Liver (tissue), 9 donors: ENCODE results near the gene CD276. TPM values are rescaled to one million over a fixed set of nuclear protein-coding genes. Genes with fewer than 3 reads are reported as not detected.

Experiments
- DNase-seq: peaks from one replicate; pipeline ENCODE4 v3.0.0-alpha.2; 2017; ENCODE audit warnings: low spot score
- H3K27ac ChIP-seq, 2 donors: one replicate each; pipeline ENCODE4 v1.7.0; 2013; ENCODE audit warnings: inconsistent platforms in 2 of 2, low read length in 2 of 2, control low read depth in 1 of 2, low read depth in 1 of 2, mild to moderate bottlenecking in 1 of 2
- H3K27me3 ChIP-seq, 4 donors: one replicate each; pipeline versions ENCODE4 v1.6.1 to v1.7.0; 2013; ENCODE audit warnings: low read length in 3 of 4, inconsistent platforms in 1 of 4, mild to moderate bottlenecking in 1 of 4, moderate library complexity in 1 of 4; ENCODE audit not compliant: control insufficient read depth in 4 of 4, insufficient read depth in 4 of 4
- H3K36me3 ChIP-seq, 4 donors: one replicate each; pipeline versions ENCODE4 v1.6.1 to v1.7.0; 2013; ENCODE audit warnings: low read length in 3 of 4, mild to moderate bottlenecking in 3 of 4, low read depth in 1 of 4, moderate library complexity in 1 of 4; ENCODE audit not compliant: control insufficient read depth in 4 of 4, insufficient read depth in 3 of 4
- H3K4me1 ChIP-seq, 4 donors: one replicate each; pipeline versions ENCODE4 v1.6.1 to v1.7.0; 2013; ENCODE audit warnings: low read length in 3 of 4, mild to moderate bottlenecking in 3 of 4, moderate library complexity in 1 of 4; ENCODE audit not compliant: control insufficient read depth in 4 of 4, insufficient read depth in 4 of 4
- H3K4me3 ChIP-seq, 3 donors: one replicate each; pipeline versions ENCODE4 v1.6.1 to v1.7.0; 2013; ENCODE audit warnings: low read length in 3 of 3, control low read depth in 1 of 3, low read depth in 1 of 3, mild to moderate bottlenecking in 1 of 3
- H3K9ac ChIP-seq, 2 donors: one replicate each; pipeline ENCODE4 v1.7.0; 2013; ENCODE audit warnings: low read length in 2 of 2, mild to moderate bottlenecking in 2 of 2, moderate library complexity in 2 of 2, control low read depth in 1 of 2, low read depth in 1 of 2
- H3K9me3 ChIP-seq, 4 donors: one replicate each; pipeline versions ENCODE4 v1.6.1 to v1.7.0; 2013; ENCODE audit warnings: low read length in 3 of 4; ENCODE audit not compliant: control insufficient read depth in 4 of 4
- ATF3 ChIP-seq: IDR thresholded peaks from 2 replicates; pipeline ENCODE4 v1.6.1; 2016; ENCODE audit warnings: antibody characterized with exemption
- EGR1 ChIP-seq, 2 donors: IDR thresholded peaks; 2 replicates each; pipeline ENCODE4 v1.6.1; 2016 to 2018; ENCODE audit warnings: antibody characterized with exemption in 2 of 2, low read depth in 2 of 2
- FOXA1 ChIP-seq: IDR thresholded peaks from 2 replicates; pipeline ENCODE4 v1.6.1; 2016; ENCODE audit warnings: antibody characterized with exemption
- FOXA2 ChIP-seq: IDR thresholded peaks from 2 replicates; pipeline ENCODE4 v1.6.1; 2016; ENCODE audit warnings: antibody characterized with exemption
- GABPA ChIP-seq, 2 donors: IDR thresholded peaks in 1 of 2; conservative IDR thresholded peaks in 1 of 2; 2 replicates each; pipeline ENCODE4 v1.6.1; 2016; ENCODE audit warnings: antibody characterized with exemption in 2 of 2, mild to moderate bottlenecking in 1 of 2, moderate library complexity in 1 of 2
- HNF4A ChIP-seq, 2 donors: conservative IDR thresholded peaks; 2 replicates each; pipeline ENCODE4 v1.6.1; 2016; ENCODE audit warnings: antibody characterized with exemption in 2 of 2, mild to moderate bottlenecking in 2 of 2
- HNF4G ChIP-seq: IDR thresholded peaks from 2 replicates; pipeline ENCODE4 v1.6.1; 2016; ENCODE audit warnings: antibody characterized with exemption
- JUND ChIP-seq, 2 donors: IDR thresholded peaks; 2 replicates each; pipeline ENCODE4 v1.6.1; 2016; ENCODE audit warnings: antibody characterized with exemption in 2 of 2
- MAX ChIP-seq: IDR thresholded peaks from 2 replicates; pipeline ENCODE4 v1.6.1; 2016; ENCODE audit warnings: antibody characterized with exemption
- NR2F2 ChIP-seq: IDR thresholded peaks from 2 replicates; pipeline ENCODE4 v1.6.1; 2016; ENCODE audit warnings: antibody characterized with exemption
- RAD21 ChIP-seq, 2 donors: IDR thresholded peaks; 2 replicates each; pipeline ENCODE4 v1.6.1; 2016; ENCODE audit warnings: antibody characterized with exemption in 2 of 2, mild to moderate bottlenecking in 2 of 2
- REST ChIP-seq: IDR thresholded peaks from 2 replicates; pipeline ENCODE4 v1.6.1; 2016; ENCODE audit warnings: antibody characterized with exemption, mild to moderate bottlenecking
- RXRA ChIP-seq, 2 donors: IDR thresholded peaks; 2 replicates each; pipeline ENCODE4 v1.6.1; 2017 to 2018; ENCODE audit warnings: antibody characterized with exemption in 2 of 2, mild to moderate bottlenecking in 1 of 2
- SP1 ChIP-seq: IDR thresholded peaks from 2 replicates; pipeline ENCODE4 v1.6.1; 2018; ENCODE audit warnings: antibody characterized with exemption, mild to moderate bottlenecking
- TAF1 ChIP-seq: conservative IDR thresholded peaks from 2 replicates; pipeline ENCODE4 v1.6.1; 2016; ENCODE audit warnings: antibody characterized with exemption, mild to moderate bottlenecking
- YY1 ChIP-seq: IDR thresholded peaks from 2 replicates; pipeline ENCODE4 v1.6.1; 2016; ENCODE audit warnings: antibody characterized with exemption, mild to moderate bottlenecking
- WGBS: extraction: QIAGEN DNeasy Blood & Tissue Kit; methylation state at CpG from one replicate; pipeline ENCODE4 v1.1.7; 2013; 5-methylcytosine and 5-hydroxymethylcytosine counted together
- polyA plus RNA-seq, 2 donors: library from polyadenylated mRNA; stranded (reverse) in 1 of 2; unstranded in 1 of 2; fragments of 200-250 nt in 1 of 2; fragments of >200 nt in 1 of 2; fragmentation: Nextera tagmentation in 1 of 2; extraction: Ambion mirVana in 1 of 2; gene quantifications; one replicate each; pipeline versions ENCODE4 v1.2.1 to v1.2.3, GENCODE V29; 2013 to 2015
- total RNA-seq, 2 donors: library from RNA; depleted of rRNA; stranded (reverse); fragments of >200 nt; gene quantifications; one replicate each; pipeline ENCODE4 v1.2.3, GENCODE V29; 2014
- TF ChIP-seq, protein P1 (sequence below): fragments of 150-350 bp; IDR thresholded peaks from 2 replicates; pipeline ENCODE4 v1.5.1; 2017; ENCODE audit warnings: improper control_type of control experiment, low read depth, low read length; ENCODE audit not compliant: missing input control
- TF ChIP-seq, protein P2 (sequence below): IDR thresholded peaks from 2 replicates; pipeline ENCODE4 v1.6.1; 2016; ENCODE audit warnings: antibody characterized with exemption
- donor health status: healthy.
- donor health status: healthy.
- donor health status: healthy.
- donor health status: healthy.
- donor health status: healthy.

CD276 gene
- total and polyA plus RNA-seq, 4 donors: 12.9 to 37.9 (median 25.1) TPM

DNA sequence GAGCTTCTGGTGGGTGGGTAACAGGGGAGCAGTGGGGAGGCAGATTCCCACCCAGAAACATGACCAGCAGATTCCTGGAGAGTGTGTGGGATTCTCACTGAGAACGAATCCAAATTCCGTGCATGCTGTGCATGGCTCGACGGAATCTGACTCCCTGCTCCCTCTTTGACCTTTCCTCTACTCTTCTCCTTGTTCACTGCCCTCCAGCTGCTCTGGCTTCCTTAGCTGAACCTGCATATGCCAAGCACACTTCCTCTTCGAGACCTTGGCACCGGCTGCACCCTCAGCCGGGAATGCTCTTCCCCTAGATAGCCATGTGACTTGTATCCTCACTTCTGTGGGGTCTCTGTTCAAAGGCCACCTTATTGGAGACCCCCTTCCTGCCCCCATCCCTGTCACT is 62.7 kb downstream of the CD276 start:
- no peak overlapping the region for H3K27ac ChIP-seq
- H3K27me3 ChIP-seq: no peaks in the 10 kb centered on the region
- no peak overlapping the region for H3K9ac ChIP-seq
- no peak for DNase-seq
- no peak for TF ChIP-seq EGR1 (IDR thresholded peaks at IDR 0.05; ENCODE audit: low read depth in 2 of 2)
- TF ChIP-seq FOXA2: no peak
- TF ChIP-seq RAD21 (IDR thresholded peaks at IDR 0.05): no peak
- peak; percentile 55 for TF ChIP-seq NR2F2
- TF ChIP-seq RXRA (IDR thresholded peaks at IDR 0.05): no peak
- TF ChIP-seq ATF3: no peak
- no peak overlapping the region for H3K4me3 ChIP-seq
- H3K36me3 ChIP-seq: no peaks in the 10 kb centered on the region
- H3K4me1 ChIP-seq: peaks cover 0 to under 1% (median 0%) of the 10 kb centered on the region in 4 donors
- WGBS: 52% methylated on average over 7 of the region's 7 CpGs
- no peaks in the 10 kb centered on the region for H3K9me3 ChIP-seq

DNA sequence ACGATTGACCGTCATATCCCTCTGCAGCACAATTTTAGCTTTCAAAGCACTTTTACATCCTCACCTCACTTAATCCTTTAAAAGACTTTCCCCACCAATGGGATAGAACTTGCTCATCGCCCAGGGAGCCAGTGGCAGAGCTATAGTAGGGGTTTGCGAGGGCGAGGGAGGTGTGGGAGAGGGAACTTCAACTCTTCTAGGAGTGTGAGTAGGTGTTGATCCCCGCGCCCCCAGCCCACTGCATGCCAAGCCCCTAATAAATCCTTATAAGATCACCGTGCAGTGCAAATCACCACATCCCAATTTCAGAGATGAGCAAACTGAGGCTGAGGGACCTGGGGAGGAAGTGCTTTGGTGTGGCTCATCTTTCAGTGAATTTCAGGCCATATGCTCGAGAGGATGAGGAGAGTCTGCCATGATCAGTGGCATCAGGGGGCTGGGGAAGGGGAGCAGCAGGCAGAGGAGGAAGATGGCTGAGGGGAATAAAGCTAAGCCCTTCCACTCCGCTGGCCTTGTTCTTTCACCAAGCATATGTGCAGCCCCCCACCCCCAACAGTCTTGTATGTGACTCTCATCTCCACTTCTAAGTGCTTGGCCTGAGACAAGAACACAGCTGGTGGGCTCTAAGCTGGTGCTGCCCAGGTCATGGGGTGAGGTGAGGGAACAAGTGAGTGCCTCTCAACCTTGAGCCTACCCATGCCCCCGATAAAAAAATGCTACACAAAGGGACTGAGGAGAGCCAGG is 63.8 kb downstream of the CD276 start:
- Histone ChIP-seq H3K4me3 (no peak overlapping the region), H3K4me1 (peaks cover 4 to 9% (median 4%) of the 10 kb centered on the region in 4 donors), H3K9ac (no peak overlapping the region), H3K36me3 (no peaks in the 10 kb centered on the region), H3K27ac (no peak overlapping the region), H3K27me3 (no peaks in the 10 kb centered on the region), H3K9me3 (no peaks in the 10 kb centered on the region)
- no peak for DNase-seq
- 88% methylated on average over 11 of the region's 11 CpGs for WGBS
- TF ChIP-seq TAF1: no peak
- TF ChIP-seq FOXA2: no peak
- TF ChIP-seq JUND (IDR thresholded peaks at IDR 0.05): no peak
- TF ChIP-seq MAX: no peak
- TF ChIP-seq RAD21 (IDR thresholded peaks at IDR 0.05): no peak
- TF ChIP-seq YY1: no peak
- no peak for TF ChIP-seq SP1
- TF ChIP-seq, protein P1, sequence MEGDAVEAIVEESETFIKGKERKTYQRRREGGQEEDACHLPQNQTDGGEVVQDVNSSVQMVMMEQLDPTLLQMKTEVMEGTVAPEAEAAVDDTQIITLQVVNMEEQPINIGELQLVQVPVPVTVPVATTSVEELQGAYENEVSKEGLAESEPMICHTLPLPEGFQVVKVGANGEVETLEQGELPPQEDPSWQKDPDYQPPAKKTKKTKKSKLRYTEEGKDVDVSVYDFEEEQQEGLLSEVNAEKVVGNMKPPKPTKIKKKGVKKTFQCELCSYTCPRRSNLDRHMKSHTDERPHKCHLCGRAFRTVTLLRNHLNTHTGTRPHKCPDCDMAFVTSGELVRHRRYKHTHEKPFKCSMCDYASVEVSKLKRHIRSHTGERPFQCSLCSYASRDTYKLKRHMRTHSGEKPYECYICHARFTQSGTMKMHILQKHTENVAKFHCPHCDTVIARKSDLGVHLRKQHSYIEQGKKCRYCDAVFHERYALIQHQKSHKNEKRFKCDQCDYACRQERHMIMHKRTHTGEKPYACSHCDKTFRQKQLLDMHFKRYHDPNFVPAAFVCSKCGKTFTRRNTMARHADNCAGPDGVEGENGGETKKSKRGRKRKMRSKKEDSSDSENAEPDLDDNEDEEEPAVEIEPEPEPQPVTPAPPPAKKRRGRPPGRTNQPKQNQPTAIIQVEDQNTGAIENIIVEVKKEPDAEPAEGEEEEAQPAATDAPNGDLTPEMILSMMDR: no peak
- no peak for TF ChIP-seq GABPA (IDR thresholded peaks at IDR 0.05 in 1 of 2, conservative IDR thresholded peaks at IDR 0.05 in 1 of 2)
- TF ChIP-seq HNF4A (conservative IDR thresholded peaks at IDR 0.05): no peak
- TF ChIP-seq NR2F2: no peak
- TF ChIP-seq, protein P2, sequence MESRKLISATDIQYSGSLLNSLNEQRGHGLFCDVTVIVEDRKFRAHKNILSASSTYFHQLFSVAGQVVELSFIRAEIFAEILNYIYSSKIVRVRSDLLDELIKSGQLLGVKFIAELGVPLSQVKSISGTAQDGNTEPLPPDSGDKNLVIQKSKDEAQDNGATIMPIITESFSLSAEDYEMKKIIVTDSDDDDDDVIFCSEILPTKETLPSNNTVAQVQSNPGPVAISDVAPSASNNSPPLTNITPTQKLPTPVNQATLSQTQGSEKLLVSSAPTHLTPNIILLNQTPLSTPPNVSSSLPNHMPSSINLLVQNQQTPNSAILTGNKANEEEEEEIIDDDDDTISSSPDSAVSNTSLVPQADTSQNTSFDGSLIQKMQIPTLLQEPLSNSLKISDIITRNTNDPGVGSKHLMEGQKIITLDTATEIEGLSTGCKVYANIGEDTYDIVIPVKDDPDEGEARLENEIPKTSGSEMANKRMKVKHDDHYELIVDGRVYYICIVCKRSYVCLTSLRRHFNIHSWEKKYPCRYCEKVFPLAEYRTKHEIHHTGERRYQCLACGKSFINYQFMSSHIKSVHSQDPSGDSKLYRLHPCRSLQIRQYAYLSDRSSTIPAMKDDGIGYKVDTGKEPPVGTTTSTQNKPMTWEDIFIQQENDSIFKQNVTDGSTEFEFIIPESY: no peak
- TF ChIP-seq FOXA1: no peak
- TF ChIP-seq ATF3: no peak
- no peak for TF ChIP-seq REST
- no peak for TF ChIP-seq HNF4G
- no peak for TF ChIP-seq EGR1 (IDR thresholded peaks at IDR 0.05; ENCODE audit: low read depth in 2 of 2)
- TF ChIP-seq RXRA (IDR thresholded peaks at IDR 0.05): no peak
